Activated naive CD4-positive, alpha-beta T cell treated with anti-CD3 and anti-CD28 coated beads for 36 hours (primary cell): ENCODE data around the gene PRDM2. TPM values are rescaled to one million over a fixed set of nuclear protein-coding genes. Genes with fewer than 3 reads are reported as not detected.
A peak's percentile ranks its signal among the peaks of the same experiment; 100 is the strongest.

ENCODE experiments used
- CTCF ChIA-PET: fragments of 350-600 bp; sonication (Branson Sonifier 250); formaldehyde crosslinking; loops from one replicate; lab custom pipeline; 2021; ENCODE audit warnings: antibody characterized with exemption; lab: Charles Lee
- DNase-seq: peaks from one replicate; pipeline ENCODE4 v3.0.0-alpha.2; 2020
- H3K27ac Mint-ChIP-seq: one replicate; pipeline ENCODE4 v1.8.0; 2021; ENCODE audit warnings: mild to moderate bottlenecking, mixed read lengths
- H3K27me3 Mint-ChIP-seq: one replicate; pipeline ENCODE4 v1.8.0; 2021; ENCODE audit warnings: low read depth, mixed read lengths
- H3K36me3 Mint-ChIP-seq: one replicate; pipeline ENCODE4 v1.8.0; 2021; ENCODE audit warnings: low read depth, mixed read lengths
- H3K4me1 Mint-ChIP-seq: one replicate; pipeline ENCODE4 v1.8.0; 2021; ENCODE audit warnings: low read depth, mixed read lengths
- H3K4me3 Mint-ChIP-seq: one replicate; pipeline ENCODE4 v1.8.0; 2021; ENCODE audit warnings: mild to moderate bottlenecking, moderate library complexity, mixed read lengths
- H3K9me3 Mint-ChIP-seq: one replicate; pipeline ENCODE4 v1.8.0; 2021; ENCODE audit warnings: mixed read lengths
- intact Hi-C: fragments of 100-400 bp; cut with micrococcal nuclease; formaldehyde crosslinking; loops from one replicate; pipeline ENCODE4 v1.15.1; 2023
- total RNA-seq, 2 experiments: library from RNA; stranded (reverse); gene quantifications; one replicate each; pipeline ENCODE4 v1.2.3, GENCODE V29; 2021

Gene PRDM2
- total RNA-seq, 2 experiments from 2014 or later = 33.8 to 37.3 TPM

DNA sequence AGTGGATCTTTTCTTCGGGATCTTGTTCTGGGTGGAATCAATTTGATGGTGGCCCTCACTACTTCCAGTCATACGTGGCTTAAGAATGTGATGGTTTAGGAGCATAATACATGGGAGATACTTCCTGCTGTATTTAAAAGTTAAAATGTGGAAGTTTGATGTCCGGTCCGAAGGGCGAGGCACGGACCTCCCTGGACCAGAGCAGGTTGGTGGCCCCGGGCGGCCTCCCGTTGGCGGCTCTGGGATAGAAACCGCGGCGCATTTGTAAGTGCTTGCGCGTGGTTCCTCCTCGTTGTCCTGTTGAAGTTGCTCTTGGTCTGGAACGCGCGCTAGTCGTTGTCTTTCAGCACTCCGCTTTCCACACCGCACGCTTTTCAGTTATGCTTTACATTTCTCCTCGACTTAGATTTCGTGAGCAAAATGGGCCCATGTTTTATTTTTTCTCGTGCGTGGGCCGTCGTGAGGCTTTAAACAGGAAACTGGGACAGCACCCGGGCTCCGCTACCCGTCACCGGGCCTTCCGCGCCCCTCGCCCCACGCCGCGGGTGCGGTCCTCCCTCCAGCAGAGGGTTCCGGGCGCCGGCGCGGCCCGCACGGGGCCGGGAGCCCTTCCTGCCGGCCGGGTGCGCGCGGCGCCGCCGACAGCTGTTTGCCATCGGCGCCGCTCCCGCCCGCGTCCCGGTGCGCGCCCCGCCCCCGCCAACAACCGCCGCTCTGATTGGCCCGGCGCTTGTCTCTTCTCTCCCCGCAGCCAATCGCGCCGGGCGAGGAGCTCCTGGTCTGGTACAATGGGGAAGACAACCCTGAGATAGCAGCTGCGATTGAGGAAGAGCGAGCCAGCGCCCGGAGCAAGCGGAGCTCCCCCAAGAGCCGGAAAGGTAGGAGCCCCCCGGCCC, 48.9 kb downstream of the PRDM2 start:
- Mint-ChIP-seq H3K9me3 (no peaks in the 10 kb centered on the region), H3K4me1 (peaks cover 44% of the 10 kb centered on the region)

DNA sequence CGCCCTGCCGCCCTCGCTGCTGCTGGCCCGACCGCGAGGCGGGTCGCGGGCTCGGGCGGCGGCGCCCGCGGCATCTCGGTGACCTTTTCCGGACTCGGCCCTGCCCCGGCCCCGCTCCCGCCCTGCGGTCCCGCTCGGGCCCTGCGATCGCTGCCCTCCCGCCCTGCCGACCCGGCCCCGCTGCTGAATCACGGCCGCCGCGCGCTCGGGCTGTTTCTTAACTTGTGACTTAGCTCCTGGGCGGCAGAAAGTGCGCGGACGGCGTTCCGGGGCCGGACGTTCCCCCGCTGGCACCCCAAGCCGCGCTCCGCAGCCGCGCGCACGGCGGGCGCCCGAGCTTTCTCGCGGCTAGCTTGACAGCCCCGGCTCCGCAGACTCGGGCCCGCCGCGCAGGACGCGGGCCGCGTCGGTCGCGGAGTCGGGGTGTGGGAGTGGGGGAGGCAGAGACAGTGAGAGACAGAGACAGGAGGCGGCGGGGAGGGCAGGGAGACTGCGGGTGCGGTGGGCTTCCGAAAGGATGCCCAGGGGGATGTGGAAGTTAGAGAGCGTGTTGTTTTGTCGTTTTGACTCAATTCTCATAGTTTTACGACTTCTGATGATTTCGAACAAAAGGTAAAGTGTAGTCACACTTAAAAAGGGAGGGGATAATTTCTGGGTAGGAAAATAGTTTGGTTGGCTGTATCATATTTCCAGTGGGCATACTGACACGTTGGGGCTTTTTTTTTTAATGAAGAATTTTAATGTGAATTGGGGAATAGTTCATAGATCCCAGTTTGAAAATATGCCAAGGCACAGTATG, 49.8 kb downstream of the PRDM2 start:
- peaks cover 27% of the 10 kb centered on the region for H3K36me3 Mint-ChIP-seq
- CTCF ChIA-PET = no interaction called here
- peak overlapping the region; percentile 95 for H3K27ac Mint-ChIP-seq
- H3K4me3 Mint-ChIP-seq = peak overlapping the region; percentile 98
- peak; percentile 57 for DNase-seq
- intact Hi-C loops = loop anchor here (1.0 to 5.0 kb wide), 4 partner anchors 8 to 49 kb away; partner anchors contain the start of gene PRDM2
- H3K9me3 Mint-ChIP-seq = no peaks in the 10 kb centered on the region
- H3K4me1 Mint-ChIP-seq = peaks cover 53% of the 10 kb centered on the region
- no peaks in the 10 kb centered on the region for H3K27me3 Mint-ChIP-seq

More for the DNA sequence above, 48.9 kb downstream of the PRDM2 start:
- H3K4me3 Mint-ChIP-seq = peak overlapping the region; percentile 81
- intact Hi-C loops = loop anchor here (1.0 kb wide), 3 partner anchors 8 to 49 kb away; partner anchors contain the start of gene PRDM2
- peak overlapping the region; percentile 85 for H3K27ac Mint-ChIP-seq
- CTCF ChIA-PET = interaction anchor here (0.7 to 0.9 kb wide), 2 partner anchors 13 to 46 kb away, joined by 3 to 4 read pairs; no protein-coding TSS in a partner anchor
- no peaks in the 10 kb centered on the region for H3K27me3 Mint-ChIP-seq
- peak; percentile 94 for DNase-seq
- peaks cover 25% of the 10 kb centered on the region for H3K36me3 Mint-ChIP-seq

DNA sequence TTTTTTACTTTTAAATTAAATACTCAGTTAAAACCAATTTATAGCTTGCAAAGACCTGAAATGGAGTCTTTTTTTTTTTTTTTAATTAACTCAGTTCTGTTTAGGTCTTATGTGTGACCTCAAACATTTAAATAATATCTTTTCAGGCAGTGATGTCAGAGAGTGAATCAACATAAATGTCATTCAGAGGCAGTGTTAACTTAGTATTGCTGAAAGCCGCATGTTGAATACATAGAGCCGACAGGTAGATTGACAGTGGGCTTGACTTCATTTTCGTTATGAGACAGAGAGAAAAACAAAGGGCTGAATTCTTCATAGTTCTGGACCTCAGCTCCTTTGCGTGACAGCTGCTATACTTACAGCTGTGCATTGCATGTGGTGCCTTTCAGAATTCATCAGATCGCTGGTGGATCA, 51.5 kb downstream of the PRDM2 start:
- H3K27ac Mint-ChIP-seq = no peak overlapping the region
- H3K27me3 Mint-ChIP-seq = no peaks in the 10 kb centered on the region
- H3K36me3 Mint-ChIP-seq = peaks cover 27% of the 10 kb centered on the region
- CTCF ChIA-PET = interaction anchor here (0.6 to 1.2 kb wide), 3 partner anchors 24 to 88 kb away, joined by 5 to 9 read pairs (median 5); no protein-coding TSS in a partner anchor
- H3K4me1 Mint-ChIP-seq = peaks cover 62% of the 10 kb centered on the region
- intact Hi-C loops = loop anchor here (5.0 kb wide), 1 partner anchor 41 kb away; no protein-coding TSS in a partner anchor
- no peaks in the 10 kb centered on the region for H3K9me3 Mint-ChIP-seq
- H3K4me3 Mint-ChIP-seq = no peak overlapping the region
- DNase-seq = no peak

DNA sequence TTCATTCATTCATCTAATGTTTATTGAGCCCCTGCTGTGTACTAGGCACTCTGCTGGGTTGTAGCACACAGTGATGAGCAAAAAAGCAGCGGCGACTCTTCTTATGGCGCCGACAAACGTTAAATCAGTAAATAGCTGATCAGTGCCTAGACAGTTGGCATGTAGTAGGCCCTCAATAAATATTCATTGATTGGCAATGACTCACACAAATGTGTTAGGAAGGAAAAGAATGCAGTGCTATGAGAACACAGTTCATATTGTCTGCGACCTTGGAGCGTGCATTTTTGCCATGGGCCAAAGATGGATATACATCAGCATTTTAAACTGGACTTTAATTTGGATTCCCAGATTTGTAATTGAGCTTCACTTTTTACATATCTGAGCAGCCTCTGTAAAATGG, 52.0 kb downstream of the PRDM2 start:
- Mint-ChIP-seq H3K9me3 (no peaks in the 10 kb centered on the region), H3K4me1 (peaks cover 67% of the 10 kb centered on the region), H3K4me3 (no peak overlapping the region), H3K36me3 (peaks cover 27% of the 10 kb centered on the region), H3K27me3 (no peaks in the 10 kb centered on the region), H3K27ac (no peak overlapping the region)
- CTCF ChIA-PET = interaction anchor here (0.6 to 1.2 kb wide), 2 partner anchors 24 to 65 kb away, joined by 3 to 5 read pairs; no protein-coding TSS in a partner anchor
- intact Hi-C loops = loop anchor here (5.0 kb wide), 1 partner anchor 40 kb away; no protein-coding TSS in a partner anchor
- no peak for DNase-seq

DNA sequence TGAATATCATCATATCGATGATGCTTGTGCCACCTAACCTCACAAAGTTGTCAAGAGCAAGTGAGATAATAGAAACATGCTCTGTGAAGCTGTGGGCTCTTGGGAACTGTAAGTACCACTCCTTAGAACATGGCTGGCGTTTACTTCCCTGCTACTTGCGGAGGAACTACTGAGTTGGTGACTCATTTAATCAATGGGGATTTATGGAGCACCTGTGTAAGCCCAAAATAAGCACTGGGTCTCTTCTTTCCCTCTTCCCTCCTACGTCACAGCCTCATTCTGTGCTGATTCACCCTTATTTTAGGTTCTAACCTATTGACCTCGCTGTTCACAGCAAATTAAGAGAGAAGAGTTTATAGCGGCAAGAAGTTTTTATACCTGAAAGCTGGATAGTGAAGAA, 52.9 kb downstream of the PRDM2 start:
- CTCF ChIA-PET = interaction anchor here (0.6 kb wide), 1 partner anchor 87 kb away, joined by 3 read pairs; no protein-coding TSS in a partner anchor
- H3K4me3 Mint-ChIP-seq = no peak overlapping the region
- no peak overlapping the region for H3K27ac Mint-ChIP-seq

DNA sequence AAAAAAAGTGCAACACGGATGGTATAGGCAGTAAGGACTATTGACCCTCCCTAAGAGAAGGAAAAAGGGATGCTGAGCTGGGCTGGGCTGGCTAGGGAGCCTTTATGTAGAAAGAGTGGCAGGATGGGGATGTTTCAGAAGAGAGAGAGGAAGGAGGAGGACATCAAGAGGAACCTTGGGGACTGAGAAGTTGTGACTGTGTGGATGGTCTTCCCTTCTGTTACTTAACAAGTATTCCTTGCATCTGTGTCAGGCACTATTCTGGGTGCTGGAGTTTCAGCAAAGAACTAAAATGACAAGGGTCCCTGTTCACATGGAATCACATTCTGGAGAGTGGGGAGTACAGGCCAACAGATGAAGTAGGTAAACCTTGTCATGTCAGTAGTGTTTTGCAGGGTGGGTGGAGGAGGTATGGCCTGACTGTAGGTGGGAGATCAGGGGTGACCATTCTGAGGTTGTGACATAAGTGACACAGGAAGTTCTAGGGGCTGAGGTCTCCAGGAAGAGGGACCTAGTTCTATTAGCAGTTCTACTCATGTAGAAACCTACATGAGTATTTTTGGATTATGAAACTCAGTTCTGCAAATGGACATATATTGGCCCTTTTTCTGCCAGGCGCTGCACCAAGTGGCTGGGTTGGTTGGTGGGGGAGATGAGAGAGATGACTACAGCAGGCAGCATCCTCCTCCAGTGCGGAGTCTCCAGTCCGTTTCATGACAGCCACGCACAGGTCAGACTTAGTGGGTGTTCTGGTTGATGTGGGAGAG, 53.8 kb downstream of the PRDM2 start:
- CTCF ChIA-PET = interaction anchor here (0.6 to 1.2 kb wide), 3 partner anchors 88 to 206 kb away, joined by 3 read pairs; no protein-coding TSS in a partner anchor
- Mint-ChIP-seq H3K4me1 (peaks cover 74% of the 10 kb centered on the region), H3K4me3 (no peak overlapping the region)

More for the DNA sequence above, 52.9 kb downstream of the PRDM2 start:
- no peaks in the 10 kb centered on the region for H3K27me3 Mint-ChIP-seq
- intact Hi-C loops = loop anchor here (5.0 kb wide), 1 partner anchor 39 kb away; no protein-coding TSS in a partner anchor
- H3K9me3 Mint-ChIP-seq = no peaks in the 10 kb centered on the region
- DNase-seq = no peak
- H3K4me1 Mint-ChIP-seq = peaks cover 74% of the 10 kb centered on the region
- H3K36me3 Mint-ChIP-seq = peaks cover 28% of the 10 kb centered on the region

DNA sequence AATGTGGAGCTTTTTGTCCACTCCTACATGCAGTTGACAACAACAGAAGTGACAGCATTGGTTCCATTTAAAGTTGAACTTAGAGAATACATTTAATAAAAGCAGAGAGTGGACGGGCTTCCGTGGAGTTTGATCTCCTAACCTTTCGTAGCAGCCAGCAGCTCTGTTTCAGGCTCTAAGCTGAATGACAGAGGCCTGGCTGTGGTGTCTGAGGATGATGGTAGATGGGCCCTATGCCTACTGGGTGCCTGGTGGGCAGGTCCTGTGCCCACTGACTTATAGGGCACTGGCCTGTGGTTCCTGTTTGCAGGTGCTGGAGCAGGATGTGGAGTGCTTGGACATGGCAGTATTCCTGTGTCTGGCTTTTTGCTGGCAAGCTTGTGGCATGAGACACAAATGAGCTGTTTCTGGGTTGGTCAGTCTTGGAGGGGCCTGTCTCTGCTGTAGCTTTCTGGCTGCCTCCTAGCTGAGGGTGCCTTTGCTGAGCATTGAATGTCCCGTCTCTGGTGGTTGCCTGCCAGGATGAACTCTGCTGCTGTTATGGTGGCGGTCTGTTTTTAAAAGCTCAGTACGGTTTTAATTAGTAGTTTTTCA, 54.6 kb downstream of the PRDM2 start:
- DNase-seq = no peak
- CTCF ChIA-PET = interaction anchor here (0.8 to 1.2 kb wide), 3 partner anchors 44 to 205 kb away, joined by 3 read pairs; no protein-coding TSS in a partner anchor

More for the DNA sequence above, 53.8 kb downstream of the PRDM2 start:
- no peaks in the 10 kb centered on the region for H3K9me3 Mint-ChIP-seq
- no peak for DNase-seq
- H3K36me3 Mint-ChIP-seq = peaks cover 27% of the 10 kb centered on the region
- no peaks in the 10 kb centered on the region for H3K27me3 Mint-ChIP-seq
- peak overlapping the region; percentile 9 for H3K27ac Mint-ChIP-seq
- intact Hi-C loops = loop anchor here (5.0 kb wide), 1 partner anchor 38 kb away; no protein-coding TSS in a partner anchor

DNA sequence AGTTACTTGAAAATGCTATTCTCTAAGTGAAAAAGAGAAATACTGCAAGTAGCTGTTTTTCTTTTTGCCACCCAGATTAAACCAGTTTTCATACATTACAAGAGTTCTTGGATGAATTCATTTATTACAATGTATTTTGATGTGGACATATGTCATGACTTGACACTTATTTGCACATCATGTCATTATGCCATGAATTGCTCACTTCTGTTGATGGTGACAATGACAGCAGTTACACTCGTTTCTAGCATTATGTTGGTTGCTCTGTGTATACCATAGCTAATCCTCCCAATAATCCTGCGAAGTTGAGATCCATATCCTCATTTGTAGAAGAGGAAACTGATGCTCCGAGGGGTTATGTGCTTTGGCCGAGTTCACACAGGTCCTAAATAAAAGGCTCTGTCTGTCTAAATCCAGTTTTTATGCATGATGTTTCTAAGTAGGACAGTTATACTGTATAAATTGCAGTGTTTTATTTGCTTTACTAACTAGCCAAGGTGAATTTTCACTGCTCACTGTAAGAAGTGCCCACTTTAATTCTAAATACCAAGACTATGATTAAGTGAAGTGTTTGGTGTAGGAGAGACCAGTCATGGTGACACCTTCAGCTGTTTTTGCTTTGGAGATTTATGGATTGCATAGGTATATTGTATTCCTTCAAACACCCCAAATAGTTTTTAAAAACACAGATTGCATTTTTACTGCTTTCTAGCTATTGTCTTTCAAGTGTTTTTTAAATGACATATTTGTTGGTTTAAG, 56.7 kb downstream of the PRDM2 start:
- H3K27ac Mint-ChIP-seq = no peak overlapping the region
- intact Hi-C loops = loop anchor here (1.0 kb wide), 1 partner anchor 7 kb away; no protein-coding TSS in a partner anchor
- CTCF ChIA-PET = interaction anchor here (0.8 kb wide), 1 partner anchor 33 kb away, joined by 4 read pairs; no protein-coding TSS in a partner anchor
- no peak for DNase-seq
- no peaks in the 10 kb centered on the region for H3K9me3 Mint-ChIP-seq
- peaks cover 17% of the 10 kb centered on the region for H3K36me3 Mint-ChIP-seq
- peaks cover 82% of the 10 kb centered on the region for H3K4me1 Mint-ChIP-seq
- H3K4me3 Mint-ChIP-seq = no peak overlapping the region
- no peaks in the 10 kb centered on the region for H3K27me3 Mint-ChIP-seq

More for the DNA sequence above, 54.6 kb downstream of the PRDM2 start:
- no peak overlapping the region for H3K4me3 Mint-ChIP-seq
- no peaks in the 10 kb centered on the region for H3K27me3 Mint-ChIP-seq
- peaks cover 77% of the 10 kb centered on the region for H3K4me1 Mint-ChIP-seq
- H3K9me3 Mint-ChIP-seq = no peaks in the 10 kb centered on the region
- H3K27ac Mint-ChIP-seq = no peak overlapping the region
- intact Hi-C loops = loop anchor here (5.0 kb wide), 1 partner anchor 38 kb away; no protein-coding TSS in a partner anchor
- peaks cover 26% of the 10 kb centered on the region for H3K36me3 Mint-ChIP-seq

DNA sequence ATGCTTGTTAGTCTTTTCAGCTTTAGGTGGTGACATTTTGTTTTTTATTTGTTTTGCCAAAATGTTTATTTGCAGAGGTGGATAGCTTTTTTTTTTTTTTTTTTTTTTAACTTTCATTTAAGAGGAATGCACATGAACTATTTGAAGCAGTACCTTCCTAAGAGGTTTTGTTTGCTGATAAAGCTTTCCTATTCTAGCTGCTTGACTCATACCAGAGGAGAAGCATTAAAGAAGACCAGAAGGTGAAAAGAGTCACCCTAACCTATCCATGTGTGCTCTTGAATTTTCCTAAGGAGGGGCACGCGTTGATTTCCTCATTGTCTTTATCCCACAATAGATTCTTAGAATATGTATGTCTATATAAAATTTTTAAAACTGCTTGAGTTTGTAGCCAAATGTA, 57.7 kb downstream of the PRDM2 start:
- no peak for DNase-seq
- Mint-ChIP-seq H3K4me3 (no peak overlapping the region), H3K9me3 (no peaks in the 10 kb centered on the region), H3K27ac (no peak overlapping the region), H3K36me3 (peaks cover 14% of the 10 kb centered on the region), H3K27me3 (no peaks in the 10 kb centered on the region), H3K4me1 (peaks cover 82% of the 10 kb centered on the region)
- CTCF ChIA-PET = interaction anchor here (0.8 kb wide), 1 partner anchor 34 kb away, joined by 4 read pairs; no protein-coding TSS in a partner anchor
- intact Hi-C loops = loop anchor here (1.0 kb wide), 1 partner anchor 8 kb away; no protein-coding TSS in a partner anchor

DNA sequence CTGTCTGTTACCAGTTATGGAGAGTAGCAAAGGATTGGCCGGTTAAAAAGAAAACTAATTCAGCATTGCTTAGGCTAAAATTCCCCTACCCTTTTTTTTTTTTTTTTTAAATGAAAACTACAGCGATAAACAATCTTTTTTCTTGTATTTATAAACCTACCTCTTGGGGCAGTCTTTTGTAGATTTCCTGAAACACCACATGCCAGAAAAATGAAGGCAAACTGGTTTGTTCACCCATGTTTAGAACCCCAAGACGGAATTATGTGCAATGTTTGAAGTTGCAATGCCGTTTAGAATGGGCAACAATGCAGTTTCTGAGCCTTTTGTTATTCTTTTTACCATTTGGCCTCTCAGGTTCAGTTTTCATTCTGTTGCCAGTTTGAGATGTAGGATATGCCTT, 59.1 kb downstream of the PRDM2 start:
- CTCF ChIA-PET = no interaction called here
- intact Hi-C loops = no loop called here
- no peak for DNase-seq
- Mint-ChIP-seq H3K27ac (peak overlapping the region; percentile 4), H3K36me3 (peaks cover 8% of the 10 kb centered on the region), H3K4me1 (peaks cover 82% of the 10 kb centered on the region), H3K4me3 (no peak overlapping the region), H3K9me3 (no peaks in the 10 kb centered on the region), H3K27me3 (no peaks in the 10 kb centered on the region)
